Sigmoid colon (tissue), 7 donors: ENCODE measurements around the gene SMIM31. TPM values are rescaled to one million over a fixed set of nuclear protein-coding genes. Genes with fewer than 3 reads are reported as not detected.

ENCODE experiments used
- DNase-seq: peaks from one replicate; pipeline ENCODE4 v3.0.0-alpha.2; 2019
- H3K27ac ChIP-seq, 4 donors: fragments of 200-600 bp; sonication (generic); one replicate each; pipeline ENCODE4 v1.5.1; 2016 to 2019; ENCODE audit warnings: mild to moderate bottlenecking in 1 of 4
- H3K27me3 ChIP-seq, 3 donors: fragments of 200-600 bp; sonication (generic); one replicate each; pipeline ENCODE4 v1.5.1; 2019; ENCODE audit warnings: mild to moderate bottlenecking in 1 of 3
- H3K36me3 ChIP-seq, 4 donors: fragments of 200-600 bp; sonication (generic); one replicate each; pipeline ENCODE4 v1.5.1; 2016 to 2019
- H3K4me1 ChIP-seq, 4 donors: fragments of 200-600 bp; sonication (generic); one replicate each; pipeline ENCODE4 v1.5.1; 2017 to 2019
- H3K4me3 ChIP-seq, 4 donors: fragments of 200-600 bp; sonication (generic); one replicate each; pipeline ENCODE4 v1.5.1; 2017 to 2019; ENCODE audit warnings: mild to moderate bottlenecking in 2 of 4, moderate library complexity in 1 of 4
- H3K9me3 ChIP-seq, 4 donors: fragments of 200-600 bp in 3 of 4; sonication (generic) in 3 of 4; one replicate each; pipeline versions ENCODE4 v1.5.1 to v1.6.1; 2013 to 2019
- EP300 ChIP-seq, 4 donors: sonication (generic); formaldehyde crosslinking; IDR thresholded peaks; one replicate each; pipeline ENCODE4 v1.6.1; 2017; ENCODE audit warnings: antibody characterized with exemption in 4 of 4
- POLR2A ChIP-seq, 2 donors: fragments of 450-650 bp; IDR thresholded peaks; one replicate each; pipeline ENCODE4 v1.6.1; 2016; ENCODE audit warnings: antibody characterized with exemption in 2 of 2, mild to moderate bottlenecking in 2 of 2, moderate library complexity in 2 of 2
- POLR2AphosphoS5 ChIP-seq, 4 donors: sonication (generic); formaldehyde crosslinking; IDR thresholded peaks; one replicate each; pipeline ENCODE4 v1.6.1; 2017; ENCODE audit warnings: antibody characterized with exemption in 4 of 4
- WGBS, 2 donors: extraction: QIAGEN DNeasy Blood & Tissue Kit; methylation state at CpG; one replicate each; pipeline ENCODE4 v1.1.7; 2013; 5-methylcytosine and 5-hydroxymethylcytosine counted together
- intact Hi-C: fragments of 100-400 bp; cut with DNase I; formaldehyde crosslinking; loops from one replicate; pipeline ENCODE4 v1.15.1; 2023
- polyA plus RNA-seq, 3 donors: library from polyadenylated mRNA; stranded (reverse); fragments of 200-250 nt; gene quantifications; one replicate each; pipeline ENCODE4 v1.2.3, GENCODE V29; 2013
- total RNA-seq, 4 donors: library from RNA; depleted of rRNA; stranded (reverse); fragments of >200 nt; gene quantifications; one replicate each; pipeline ENCODE4 v1.1.0, GENCODE V29; 2016
- TF ChIP-seq, protein P1 (sequence below), 4 experiments: fragments of 450-650 bp in 3 of 4; fragments of 200-600 bp in 1 of 4; IDR thresholded peaks; one replicate each; pipeline ENCODE4 v1.5.1; 2016 to 2019; ENCODE audit warnings: antibody characterized with exemption in 4 of 4, mild to moderate bottlenecking in 3 of 4, moderate library complexity in 2 of 4
- donor health status: healthy with polysubstance abuse.
- donor health status: Bipolar disorder and iron deficiency.
- donor health status: healthy.

Gene SMIM31
- total and polyA plus RNA-seq, 7 donors: 6.5 to 80.5 (median 39.0) TPM; not detected in 4

- Histone ChIP-seq H3K27me3 (no peaks in the 10 kb centered on the region), H3K27ac (no peak overlapping the region), H3K36me3 (no peaks in the 10 kb centered on the region), H3K9me3 (no peaks in the 10 kb centered on the region), H3K4me3 (no peak overlapping the region), H3K4me1 (no peaks in the 10 kb centered on the region)
- WGBS, 2 donors: 60 to 86% methylated on average over 2 of the region's 2 CpGs
- TF ChIP-seq EP300 (IDR thresholded peaks at IDR 0.05) (no peak), POLR2AphosphoS5 (IDR thresholded peaks at IDR 0.05) (no peak), POLR2A (IDR thresholded peaks at IDR 0.05) (no peak)
- TF ChIP-seq, protein P1, sequence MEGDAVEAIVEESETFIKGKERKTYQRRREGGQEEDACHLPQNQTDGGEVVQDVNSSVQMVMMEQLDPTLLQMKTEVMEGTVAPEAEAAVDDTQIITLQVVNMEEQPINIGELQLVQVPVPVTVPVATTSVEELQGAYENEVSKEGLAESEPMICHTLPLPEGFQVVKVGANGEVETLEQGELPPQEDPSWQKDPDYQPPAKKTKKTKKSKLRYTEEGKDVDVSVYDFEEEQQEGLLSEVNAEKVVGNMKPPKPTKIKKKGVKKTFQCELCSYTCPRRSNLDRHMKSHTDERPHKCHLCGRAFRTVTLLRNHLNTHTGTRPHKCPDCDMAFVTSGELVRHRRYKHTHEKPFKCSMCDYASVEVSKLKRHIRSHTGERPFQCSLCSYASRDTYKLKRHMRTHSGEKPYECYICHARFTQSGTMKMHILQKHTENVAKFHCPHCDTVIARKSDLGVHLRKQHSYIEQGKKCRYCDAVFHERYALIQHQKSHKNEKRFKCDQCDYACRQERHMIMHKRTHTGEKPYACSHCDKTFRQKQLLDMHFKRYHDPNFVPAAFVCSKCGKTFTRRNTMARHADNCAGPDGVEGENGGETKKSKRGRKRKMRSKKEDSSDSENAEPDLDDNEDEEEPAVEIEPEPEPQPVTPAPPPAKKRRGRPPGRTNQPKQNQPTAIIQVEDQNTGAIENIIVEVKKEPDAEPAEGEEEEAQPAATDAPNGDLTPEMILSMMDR (IDR thresholded peaks at IDR 0.05): no peak
- intact Hi-C loops: no loop called here
- DNase-seq: no peak
These were observed 45.5 kb downstream of the SMIM31 start for GRCh38 chr4:164799410-164799809.

- Histone ChIP-seq H3K4me3 (no peak overlapping the region), H3K27ac (no peak overlapping the region), H3K27me3 (no peaks in the 10 kb centered on the region), H3K4me1 (no peaks in the 10 kb centered on the region), H3K9me3 (no peaks in the 10 kb centered on the region), H3K36me3 (no peaks in the 10 kb centered on the region)
- intact Hi-C loops: no loop called here
- TF ChIP-seq EP300 (IDR thresholded peaks at IDR 0.05) (no peak), POLR2A (IDR thresholded peaks at IDR 0.05) (no peak), POLR2AphosphoS5 (IDR thresholded peaks at IDR 0.05) (no peak)
- TF ChIP-seq, protein P1 (IDR thresholded peaks at IDR 0.05): no peak
- 89 to 93% methylated on average over 4 of the region's 4 CpGs for whole genome bisulfite sequencing, 2 donors
- no peak for DNase-seq
These were observed 46.9 kb downstream of the SMIM31 start for GRCh38 chr4:164800786-164801185.

DNA sequence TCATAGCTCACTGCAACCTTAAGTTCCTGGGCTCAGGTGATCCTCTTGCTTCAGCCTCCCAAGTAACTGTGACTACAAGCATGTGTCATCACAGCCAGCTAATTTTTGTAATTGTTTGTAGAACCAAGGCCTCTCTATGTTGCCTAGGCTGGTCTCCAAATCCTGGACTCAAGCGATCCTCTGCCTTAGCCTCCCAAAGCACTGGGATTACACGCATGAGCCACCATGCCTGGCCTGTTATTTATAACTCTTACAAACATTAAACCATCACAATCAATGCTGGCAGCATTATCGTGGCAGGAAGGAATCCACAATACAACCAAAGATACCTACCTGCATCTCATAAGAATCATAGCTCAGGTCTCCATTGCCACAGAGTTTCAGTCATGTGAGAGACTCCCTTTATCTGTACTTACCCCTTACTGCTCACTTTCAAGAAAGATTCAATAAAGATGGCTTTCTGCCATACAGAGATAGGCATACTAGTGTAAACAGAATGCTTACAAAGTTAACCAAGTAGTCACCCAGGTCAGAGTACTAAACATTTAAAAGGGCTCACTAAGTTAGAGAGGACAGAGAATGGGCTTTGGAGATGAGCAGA, 48.5 kb downstream of the SMIM31 start:
- 84 to 92% methylated on average over 3 of the region's 3 CpGs for WGBS, 2 donors
- no peak for DNase-seq
- Histone ChIP-seq H3K4me1 (no peaks in the 10 kb centered on the region), H3K27me3 (no peaks in the 10 kb centered on the region), H3K9me3 (no peaks in the 10 kb centered on the region), H3K36me3 (no peaks in the 10 kb centered on the region), H3K4me3 (no peak overlapping the region), H3K27ac (no peak overlapping the region)
- TF ChIP-seq POLR2AphosphoS5 (IDR thresholded peaks at IDR 0.05) (no peak), EP300 (IDR thresholded peaks at IDR 0.05) (no peak), POLR2A (IDR thresholded peaks at IDR 0.05) (no peak)
- TF ChIP-seq, protein P1 (IDR thresholded peaks at IDR 0.05): no peak
- intact Hi-C loops: no loop called here

- Histone ChIP-seq H3K27ac (no peak overlapping the region), H3K4me1 (no peaks in the 10 kb centered on the region), H3K4me3 (no peak overlapping the region), H3K9me3 (no peaks in the 10 kb centered on the region), H3K36me3 (no peaks in the 10 kb centered on the region), H3K27me3 (no peaks in the 10 kb centered on the region)
- 89 to 93% methylated on average over 8 of the region's 8 CpGs for WGBS, 2 donors
- intact Hi-C loops: no loop called here
- no peak for DNase-seq
- TF ChIP-seq, protein P1 (IDR thresholded peaks at IDR 0.05): no peak
- TF ChIP-seq EP300 (IDR thresholded peaks at IDR 0.05) (no peak), POLR2A (IDR thresholded peaks at IDR 0.05) (no peak), POLR2AphosphoS5 (IDR thresholded peaks at IDR 0.05) (no peak)
These were observed 49.8 kb downstream of the SMIM31 start for GRCh38 chr4:164803702-164804101.

DNA sequence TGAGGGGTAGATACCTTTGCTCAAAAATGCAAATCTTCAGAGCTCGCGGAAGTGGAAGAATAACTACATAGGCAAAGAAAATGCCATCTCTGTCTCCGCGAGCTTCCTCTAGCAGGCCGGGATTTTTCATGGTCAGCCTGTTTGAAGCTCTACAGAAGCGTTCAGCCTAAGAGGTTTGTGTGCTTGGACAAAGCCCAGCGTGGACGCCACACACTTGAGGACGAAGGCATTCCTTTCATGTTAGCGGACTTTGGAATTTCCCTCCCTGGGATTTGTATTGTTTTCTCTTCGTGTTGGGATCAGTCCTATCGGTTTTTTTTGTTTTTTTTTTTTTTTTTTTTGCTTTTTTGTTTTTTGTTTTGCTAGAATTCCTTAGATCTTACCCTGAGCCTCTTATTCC, 53.7 kb downstream of the SMIM31 start:
- TF ChIP-seq POLR2A (IDR thresholded peaks at IDR 0.05): no peak
- no peak for TF ChIP-seq EP300 (IDR thresholded peaks at IDR 0.05)
- no peak for TF ChIP-seq POLR2AphosphoS5 (IDR thresholded peaks at IDR 0.05)
- TF ChIP-seq, protein P1 (IDR thresholded peaks at IDR 0.05): no peak
- Histone ChIP-seq H3K36me3 (no peaks in the 10 kb centered on the region), H3K4me3 (no peak overlapping the region), H3K9me3 (no peaks in the 10 kb centered on the region), H3K27ac (no peak overlapping the region), H3K27me3 (no peaks in the 10 kb centered on the region), H3K4me1 (no peaks in the 10 kb centered on the region)
- DNase-seq: no peak
- 42 to 69% methylated on average over 12 of the region's 12 CpGs for WGBS, 2 donors
- intact Hi-C loops: no loop called here
